Retinal pigment epithelial cell (primary cell): ENCODE measurements around the gene HGFAC.

Source experiments
- DNase-seq: peaks from one replicate; pipeline ENCODE4 v3.0.0-alpha.2; 2010; ENCODE audit warnings: low read depth
- H3K4me3 ChIP-seq: 2 replicates; pipeline ENCODE4 v1.5.1; 2011; ENCODE audit warnings: mild to moderate bottlenecking, low read length, control low read depth, moderate library complexity
- TF ChIP-seq, protein P1 (sequence below): conservative IDR thresholded peaks from 2 replicates; pipeline ENCODE4 v1.5.1; 2011; ENCODE audit warnings: low read depth, low read length, control low read depth, inconsistent platforms

Gene HGFAC

GRCh38 chr4:3468804-3469203 lies 27.0 kb downstream of the HGFAC start:
- DNase-seq = no peak
- TF ChIP-seq, protein P1, sequence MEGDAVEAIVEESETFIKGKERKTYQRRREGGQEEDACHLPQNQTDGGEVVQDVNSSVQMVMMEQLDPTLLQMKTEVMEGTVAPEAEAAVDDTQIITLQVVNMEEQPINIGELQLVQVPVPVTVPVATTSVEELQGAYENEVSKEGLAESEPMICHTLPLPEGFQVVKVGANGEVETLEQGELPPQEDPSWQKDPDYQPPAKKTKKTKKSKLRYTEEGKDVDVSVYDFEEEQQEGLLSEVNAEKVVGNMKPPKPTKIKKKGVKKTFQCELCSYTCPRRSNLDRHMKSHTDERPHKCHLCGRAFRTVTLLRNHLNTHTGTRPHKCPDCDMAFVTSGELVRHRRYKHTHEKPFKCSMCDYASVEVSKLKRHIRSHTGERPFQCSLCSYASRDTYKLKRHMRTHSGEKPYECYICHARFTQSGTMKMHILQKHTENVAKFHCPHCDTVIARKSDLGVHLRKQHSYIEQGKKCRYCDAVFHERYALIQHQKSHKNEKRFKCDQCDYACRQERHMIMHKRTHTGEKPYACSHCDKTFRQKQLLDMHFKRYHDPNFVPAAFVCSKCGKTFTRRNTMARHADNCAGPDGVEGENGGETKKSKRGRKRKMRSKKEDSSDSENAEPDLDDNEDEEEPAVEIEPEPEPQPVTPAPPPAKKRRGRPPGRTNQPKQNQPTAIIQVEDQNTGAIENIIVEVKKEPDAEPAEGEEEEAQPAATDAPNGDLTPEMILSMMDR = no peak
- no peak overlapping the region for H3K4me3 ChIP-seq

- DNase-seq = no peak
- no peak overlapping the region for H3K4me3 ChIP-seq
- TF ChIP-seq, protein P1 = no peak
These were observed 27.8 kb downstream of the HGFAC start for GRCh38 chr4:3469386-3470243.

GRCh38 chr4:3470244-3471097 lies 28.7 kb downstream of the HGFAC start:
- TF ChIP-seq, protein P1 = no peak
- H3K4me3 ChIP-seq = no peak overlapping the region
- peak; percentile 33 for DNase-seq

GRCh38 chr4:3471098-3471760 lies 29.5 kb downstream of the HGFAC start:
- DNase-seq = no peak
- TF ChIP-seq, protein P1 = no peak
- H3K4me3 ChIP-seq = no peak overlapping the region

DNA sequence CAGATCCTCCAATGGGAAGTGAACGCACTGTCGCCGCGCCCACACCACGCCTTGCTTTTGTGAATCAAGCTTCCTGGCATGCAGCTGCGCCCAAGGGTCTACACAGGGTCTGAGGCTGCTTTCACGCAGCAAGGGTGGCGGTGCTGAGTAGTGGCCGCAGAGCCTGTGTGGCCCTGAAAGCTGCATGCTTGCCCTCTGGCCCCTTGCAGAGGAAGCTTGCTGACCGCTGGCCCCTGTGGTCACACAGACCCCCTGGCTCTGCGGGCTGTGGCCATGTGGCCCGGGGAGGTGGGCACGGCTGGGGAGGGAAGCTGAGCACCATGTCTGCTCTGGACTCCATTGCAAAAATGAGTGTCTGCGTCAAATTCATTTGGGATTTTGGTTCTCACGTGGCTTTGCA lies 30.1 kb downstream of the HGFAC start:
- TF ChIP-seq, protein P1 = no peak
- H3K4me3 ChIP-seq = no peak overlapping the region
- no peak for DNase-seq

- no peak for DNase-seq
- TF ChIP-seq, protein P1 = no peak
- H3K4me3 ChIP-seq = no peak overlapping the region
These were observed 30.8 kb downstream of the HGFAC start for GRCh38 chr4:3472411-3473141.
